ENCODE results near the gene GDI2.
"Not testable (repeated sequence)": the region's sequence is repeated elsewhere in the genome, so short reads cannot be mapped to it uniquely, and the experiment has no call there.

GDI2 gene

GRCh38 chr10:5783300-5783699 lies 29.9 kb downstream of the GDI2 start:
- no peak for DNase-seq (ENCODE audit: low read depth in 2 of 2)

- DNase-seq (ENCODE audit: low read depth in 2 of 2): no peak
Measured at GRCh38 chr10:5782174-5782573, 31.1 kb downstream of the GDI2 start.

GRCh38 chr10:5779730-5780129 lies 33.5 kb downstream of the GDI2 start:
- no peak for DNase-seq (ENCODE audit: low read depth in 2 of 2)

- not testable (repeated sequence) for DNase-seq (ENCODE audit: low read depth in 2 of 2)
Measured at GRCh38 chr10:5777758-5778157, 35.5 kb downstream of the GDI2 start.

- DNase-seq (ENCODE audit: low read depth in 2 of 2): peak; percentile 27 to 35
Measured at GRCh38 chr10:5776881-5777197, 36.4 kb downstream of the GDI2 start.

- no peak for DNase-seq (ENCODE audit: low read depth in 2 of 2)
Measured at GRCh38 chr10:5776136-5776880, 36.9 kb downstream of the GDI2 start.

GRCh38 chr10:5775685-5776084 lies 37.5 kb downstream of the GDI2 start:
- no peak for DNase-seq (ENCODE audit: low read depth in 2 of 2)

- no peak for DNase-seq (ENCODE audit: low read depth in 2 of 2)
Measured at GRCh38 chr10:5774987-5775620, 38.1 kb downstream of the GDI2 start.

- DNase-seq (ENCODE audit: low read depth in 2 of 2): no peak
Measured at GRCh38 chr10:5766189-5766588, 47.0 kb downstream of the GDI2 start.

- DNase-seq (ENCODE audit: low read depth in 2 of 2): no peak
Measured at GRCh38 chr10:5765617-5766016, 47.6 kb downstream of the GDI2 start.

GRCh38 chr10:5764422-5765297 lies 48.6 kb downstream of the GDI2 start:
- DNase-seq (ENCODE audit: low read depth in 2 of 2): no peak

- DNase-seq (ENCODE audit: low read depth in 2 of 2): no peak
Measured at GRCh38 chr10:5762531-5762930, 50.7 kb downstream of the GDI2 start.

GRCh38 chr10:5761220-5761619 lies 52.0 kb downstream of the GDI2 start:
- DNase-seq (ENCODE audit: low read depth in 2 of 2): no peak

- DNase-seq (ENCODE audit: low read depth in 2 of 2): no peak
Measured at GRCh38 chr10:5760515-5760914, 52.7 kb downstream of the GDI2 start.

- DNase-seq (ENCODE audit: low read depth in 2 of 2): no peak
Measured at GRCh38 chr10:5758927-5759326, 54.3 kb downstream of the GDI2 start.

GRCh38 chr10:5757766-5758517 lies 55.3 kb downstream of the GDI2 start:
- no peak for DNase-seq (ENCODE audit: low read depth in 2 of 2)

- peak; percentile 25 to 32 for DNase-seq (ENCODE audit: low read depth in 2 of 2)
Measured at GRCh38 chr10:5752301-5752871, 60.8 kb downstream of the GDI2 start.

- DNase-seq (ENCODE audit: low read depth in 2 of 2): no peak
Measured at GRCh38 chr10:5751601-5752253, 61.5 kb downstream of the GDI2 start.

- DNase-seq (ENCODE audit: low read depth in 2 of 2): no peak
Measured at GRCh38 chr10:5748394-5748803, 64.8 kb downstream of the GDI2 start.

GRCh38 chr10:5746197-5746596 lies 67.0 kb downstream of the GDI2 start:
- DNase-seq (ENCODE audit: low read depth in 2 of 2): no peak

GRCh38 chr10:5744849-5745248 lies 68.4 kb downstream of the GDI2 start:
- DNase-seq (ENCODE audit: low read depth in 2 of 2): no peak
